ENCODE results near the gene OR4C45. TPM values are rescaled to one million over a fixed set of nuclear protein-coding genes. Genes with fewer than 3 reads are reported as not detected.
"Not testable (repeated sequence)": the region's sequence is repeated elsewhere in the genome, so short reads cannot be mapped to it uniquely, and the experiment has no call there.

OR4C45 gene
- total RNA-seq = not detected

DNA sequence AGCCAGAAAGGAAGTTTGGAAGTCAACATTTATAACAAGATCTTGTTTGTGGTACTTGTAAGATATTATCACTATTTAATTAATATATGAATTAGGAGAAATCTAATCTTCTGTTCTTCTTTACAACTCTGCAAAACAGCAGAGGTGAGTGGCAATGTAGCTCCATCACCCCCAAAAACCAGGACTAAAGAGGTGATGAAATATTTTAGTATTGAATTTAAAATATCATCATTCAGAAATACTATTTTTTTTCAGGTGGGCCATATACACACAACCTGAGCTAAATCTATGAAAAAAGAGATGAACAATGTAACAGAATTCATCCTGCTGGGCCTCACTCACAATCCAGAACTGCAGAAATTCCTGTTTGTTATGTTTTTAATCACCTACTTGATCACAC, at the start of gene OR4C45:
Gene OR4C45 (plus strand): TSS at position 301 of the 400 bp plus-strand sequence.
- TF ChIP-seq, protein P1, sequence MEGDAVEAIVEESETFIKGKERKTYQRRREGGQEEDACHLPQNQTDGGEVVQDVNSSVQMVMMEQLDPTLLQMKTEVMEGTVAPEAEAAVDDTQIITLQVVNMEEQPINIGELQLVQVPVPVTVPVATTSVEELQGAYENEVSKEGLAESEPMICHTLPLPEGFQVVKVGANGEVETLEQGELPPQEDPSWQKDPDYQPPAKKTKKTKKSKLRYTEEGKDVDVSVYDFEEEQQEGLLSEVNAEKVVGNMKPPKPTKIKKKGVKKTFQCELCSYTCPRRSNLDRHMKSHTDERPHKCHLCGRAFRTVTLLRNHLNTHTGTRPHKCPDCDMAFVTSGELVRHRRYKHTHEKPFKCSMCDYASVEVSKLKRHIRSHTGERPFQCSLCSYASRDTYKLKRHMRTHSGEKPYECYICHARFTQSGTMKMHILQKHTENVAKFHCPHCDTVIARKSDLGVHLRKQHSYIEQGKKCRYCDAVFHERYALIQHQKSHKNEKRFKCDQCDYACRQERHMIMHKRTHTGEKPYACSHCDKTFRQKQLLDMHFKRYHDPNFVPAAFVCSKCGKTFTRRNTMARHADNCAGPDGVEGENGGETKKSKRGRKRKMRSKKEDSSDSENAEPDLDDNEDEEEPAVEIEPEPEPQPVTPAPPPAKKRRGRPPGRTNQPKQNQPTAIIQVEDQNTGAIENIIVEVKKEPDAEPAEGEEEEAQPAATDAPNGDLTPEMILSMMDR (IDR thresholded peaks at IDR 0.05) = no peak
- TF ChIP-seq POLR2A (IDR thresholded peaks at IDR 0.05) = no peak
- H3K4me3 ChIP-seq (ENCODE audit: low read depth, poor library complexity, severe bottlenecking) = no peak within 1 kb of the TSS
- intact Hi-C loops (cut with DNase I; ENCODE audit: low total_unique reads) = no loop called here
- no peak for DNase-seq (ENCODE audit: low spot score in 2 of 2)

DNA sequence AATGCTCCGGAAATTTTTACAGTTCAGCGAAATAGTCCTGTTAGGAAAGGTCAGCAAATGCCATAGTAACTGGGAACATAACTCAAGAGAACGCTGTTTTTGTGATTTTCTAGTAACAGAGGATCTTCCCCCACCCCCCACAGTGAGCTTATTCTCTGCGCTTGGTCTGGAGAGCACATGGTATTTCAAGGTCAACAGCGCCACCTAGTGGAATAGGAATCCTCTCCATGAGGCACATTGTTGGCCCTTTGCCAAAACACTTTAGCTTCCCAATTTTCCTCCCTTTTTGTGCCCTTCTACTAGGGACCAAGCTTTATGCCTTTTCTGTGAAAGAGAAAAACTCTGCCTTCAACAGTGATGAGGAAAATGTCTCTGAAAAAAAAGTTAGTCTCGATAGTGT, 37.1 kb upstream of the OR4C45 start:
- no peak for DNase-seq (ENCODE audit: low spot score in 2 of 2)
- no peak overlapping the region for H3K4me3 ChIP-seq (ENCODE audit: low read depth, poor library complexity, severe bottlenecking)
- 44 to 54% methylated on average over 6 of the region's 6 CpGs for WGBS, 2 donors
- intact Hi-C loops (cut with DNase I; ENCODE audit: low total_unique reads) = no loop called here
- TF ChIP-seq, protein P1 (IDR thresholded peaks at IDR 0.05) = no peak
- no peak for TF ChIP-seq POLR2A (IDR thresholded peaks at IDR 0.05)

DNA sequence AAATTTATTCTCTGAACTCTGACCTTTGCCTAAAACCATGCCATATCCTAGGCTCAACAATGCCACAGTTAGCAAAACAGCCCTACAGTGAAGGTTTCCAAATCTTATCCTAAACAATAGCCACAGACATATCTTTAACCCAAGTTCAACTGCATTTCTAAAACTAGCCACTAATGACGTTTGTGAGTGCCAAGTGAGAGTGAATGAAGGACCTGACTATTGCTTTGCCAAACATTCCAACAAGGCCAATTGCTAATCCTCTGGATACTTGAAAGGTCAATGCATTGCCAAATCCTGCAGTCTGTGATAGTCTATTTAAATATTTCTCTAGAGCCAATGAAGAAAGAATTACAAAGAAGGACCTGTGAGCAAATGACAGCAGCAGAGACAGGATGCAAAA, 2.5 kb upstream of the OR4C45 start:
- no peak overlapping the region for H3K4me3 ChIP-seq (ENCODE audit: low read depth, poor library complexity, severe bottlenecking)
- no peak for DNase-seq (ENCODE audit: low spot score in 2 of 2)
- intact Hi-C loops (cut with DNase I; ENCODE audit: low total_unique reads) = no loop called here
- no peak for TF ChIP-seq POLR2A (IDR thresholded peaks at IDR 0.05)
- TF ChIP-seq, protein P1 (IDR thresholded peaks at IDR 0.05) = no peak
- 52 to 63% methylated on average over 1 of the region's 1 CpG for WGBS, 2 donors

DNA sequence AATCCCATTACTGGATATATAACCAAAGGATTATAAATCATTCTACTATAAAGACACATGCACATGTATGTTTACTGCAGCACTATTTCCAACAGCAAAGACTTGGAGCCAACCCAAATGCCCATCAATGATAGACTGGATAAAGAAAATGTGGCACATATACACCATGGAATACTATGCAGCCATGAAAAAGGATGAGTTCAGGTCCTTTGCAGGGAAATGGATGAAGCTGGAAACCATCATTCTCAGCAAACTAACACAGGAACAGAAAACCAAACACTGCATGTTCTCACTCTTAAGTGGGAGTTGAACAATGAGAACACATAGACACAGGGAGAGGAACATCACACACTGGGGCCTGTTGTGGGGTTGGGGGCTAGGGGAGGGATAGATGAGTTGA, 3.6 kb downstream of the OR4C45 start:
- intact Hi-C loops (cut with DNase I; ENCODE audit: low total_unique reads); DNase-seq (ENCODE audit: low spot score in 2 of 2): not testable (repeated sequence)

DNA sequence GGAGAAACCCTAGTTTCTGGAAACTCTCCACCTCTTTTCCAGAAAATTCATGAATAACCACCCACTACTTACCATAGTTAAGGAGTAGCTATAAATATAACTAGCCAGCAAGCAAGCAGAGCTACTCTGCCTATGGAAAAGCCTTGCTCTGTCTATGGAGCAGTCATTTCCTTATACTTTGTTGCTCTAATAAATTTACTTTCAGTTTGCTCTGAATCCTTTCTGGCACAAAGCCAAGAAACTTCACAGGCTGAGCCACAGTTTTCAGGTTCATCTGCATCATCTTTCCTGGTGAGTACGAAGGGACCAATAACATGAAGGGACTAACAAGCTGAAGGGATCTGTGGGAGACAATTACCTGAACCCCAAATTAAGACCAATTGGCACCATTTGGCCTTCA, 4.6 kb downstream of the OR4C45 start:
- no peak overlapping the region for H3K4me3 ChIP-seq (ENCODE audit: low read depth, poor library complexity, severe bottlenecking)
- no peak for DNase-seq (ENCODE audit: low spot score in 2 of 2)
- intact Hi-C loops (cut with DNase I; ENCODE audit: low total_unique reads) = no loop called here
- TF ChIP-seq, protein P1 (IDR thresholded peaks at IDR 0.05) = no peak
- no peak for TF ChIP-seq POLR2A (IDR thresholded peaks at IDR 0.05)
- 44 to 48% methylated on average over 1 of the region's 1 CpG for WGBS, 2 donors

More for the DNA sequence above, 3.6 kb downstream of the OR4C45 start:
- not testable (repeated sequence) for H3K4me3 ChIP-seq (ENCODE audit: low read depth, poor library complexity, severe bottlenecking)

DNA sequence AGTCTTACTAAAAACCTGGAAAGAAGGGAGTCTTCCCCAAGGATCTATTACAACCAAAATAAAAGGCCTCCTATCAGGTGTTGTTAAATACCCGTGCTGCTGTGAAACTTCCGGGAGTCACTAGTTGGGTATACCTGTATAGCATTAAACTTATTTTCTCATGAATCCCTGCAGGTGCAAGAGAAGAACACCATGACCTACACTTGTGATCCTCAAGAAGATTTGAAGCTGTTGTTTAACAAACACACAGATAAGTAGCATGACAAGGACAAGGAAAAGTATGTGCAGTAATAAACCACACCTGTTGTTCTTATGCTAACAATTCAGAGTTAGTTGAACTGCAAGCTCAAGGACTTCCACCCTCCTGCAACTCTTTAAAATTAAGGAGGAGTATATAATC, 12.0 kb downstream of the OR4C45 start:
- 90% methylated on average over 2 of the region's 2 CpGs for WGBS, 2 donors
- H3K4me3 ChIP-seq (ENCODE audit: low read depth, poor library complexity, severe bottlenecking) = no peak overlapping the region
- intact Hi-C loops (cut with DNase I; ENCODE audit: low total_unique reads) = no loop called here
- DNase-seq (ENCODE audit: low spot score in 2 of 2) = no peak
- TF ChIP-seq, protein P1 (IDR thresholded peaks at IDR 0.05) = no peak
- TF ChIP-seq POLR2A (IDR thresholded peaks at IDR 0.05) = no peak

DNA sequence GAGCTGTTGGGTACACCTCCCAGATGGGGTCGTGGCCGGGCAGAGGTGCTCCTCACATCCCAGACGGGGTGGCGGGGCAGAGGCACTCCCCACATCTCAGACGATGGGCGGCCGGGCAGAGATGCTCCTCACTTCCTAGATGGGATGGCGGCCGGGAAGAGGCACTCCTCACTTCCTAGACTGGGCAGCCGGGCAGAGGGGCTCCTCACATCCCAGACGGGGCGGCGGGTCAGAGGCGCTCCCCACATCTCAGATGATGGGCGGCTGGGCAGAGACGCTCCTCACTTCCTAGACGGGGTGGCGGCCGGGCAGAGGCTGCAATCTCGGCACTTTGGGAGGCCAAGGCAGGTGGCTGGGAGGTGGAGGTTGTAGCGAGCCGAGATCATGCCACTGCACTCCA, 30.4 kb downstream of the OR4C45 start:
- H3K4me3 ChIP-seq (ENCODE audit: low read depth, poor library complexity, severe bottlenecking); intact Hi-C loops (cut with DNase I; ENCODE audit: low total_unique reads); DNase-seq (ENCODE audit: low spot score in 2 of 2): not testable (repeated sequence)
- WGBS, 2 donors = 90 to 96% methylated on average over 9 to 11 of the region's 22 CpGs

All from lower leg skin (tissue), 4 donors.